Measurements from ENCODE around the gene SERPINC1.

Gene SERPINC1

DNA sequence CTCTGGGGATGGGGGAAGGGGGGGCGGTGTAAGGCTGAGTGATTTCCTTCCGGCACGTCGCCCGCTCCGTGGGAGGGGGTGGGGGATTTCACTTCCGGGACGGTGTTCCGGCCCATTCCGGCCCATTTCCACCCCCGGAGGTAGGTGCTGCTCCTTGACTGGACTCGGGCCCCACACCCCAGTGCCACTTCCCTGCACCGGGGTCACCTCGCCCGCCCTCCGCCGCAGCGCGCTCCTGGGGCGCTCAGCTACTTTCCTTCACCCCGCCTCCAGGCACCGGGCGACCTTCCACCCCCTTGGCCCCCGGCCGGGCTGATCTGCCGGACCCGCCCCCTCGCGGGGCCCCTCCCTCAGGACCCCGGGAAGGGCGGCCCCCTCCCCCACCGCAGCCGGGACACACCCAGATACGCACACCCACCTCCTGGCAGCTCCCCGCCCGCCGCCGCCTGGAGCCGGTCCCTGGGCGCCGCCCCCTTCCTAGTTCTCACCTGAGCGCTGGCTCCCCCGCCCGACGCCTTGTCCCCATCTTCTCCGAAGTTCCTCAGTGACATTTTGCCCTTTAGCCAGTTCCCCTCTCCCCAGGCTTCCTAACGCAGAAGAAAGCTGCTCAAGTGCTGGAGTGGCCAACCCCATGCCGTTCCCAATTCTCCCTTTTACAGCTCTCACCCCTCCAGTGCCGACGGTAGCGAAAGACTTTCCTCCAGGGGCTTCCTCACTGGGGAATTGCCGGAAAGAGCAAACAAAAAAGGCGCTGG, 48.7 kb downstream of the SERPINC1 start, which contains the start of gene ZBTB37:
TSS of gene ZBTB37 (plus strand) at position 115 of the 755 bp plus-strand sequence. CDS start 1,846 bp downstream, outside the sequence.
- DNase-seq (ENCODE audit: low read depth) = peak; percentile 93
- TF ChIP-seq, protein P1, sequence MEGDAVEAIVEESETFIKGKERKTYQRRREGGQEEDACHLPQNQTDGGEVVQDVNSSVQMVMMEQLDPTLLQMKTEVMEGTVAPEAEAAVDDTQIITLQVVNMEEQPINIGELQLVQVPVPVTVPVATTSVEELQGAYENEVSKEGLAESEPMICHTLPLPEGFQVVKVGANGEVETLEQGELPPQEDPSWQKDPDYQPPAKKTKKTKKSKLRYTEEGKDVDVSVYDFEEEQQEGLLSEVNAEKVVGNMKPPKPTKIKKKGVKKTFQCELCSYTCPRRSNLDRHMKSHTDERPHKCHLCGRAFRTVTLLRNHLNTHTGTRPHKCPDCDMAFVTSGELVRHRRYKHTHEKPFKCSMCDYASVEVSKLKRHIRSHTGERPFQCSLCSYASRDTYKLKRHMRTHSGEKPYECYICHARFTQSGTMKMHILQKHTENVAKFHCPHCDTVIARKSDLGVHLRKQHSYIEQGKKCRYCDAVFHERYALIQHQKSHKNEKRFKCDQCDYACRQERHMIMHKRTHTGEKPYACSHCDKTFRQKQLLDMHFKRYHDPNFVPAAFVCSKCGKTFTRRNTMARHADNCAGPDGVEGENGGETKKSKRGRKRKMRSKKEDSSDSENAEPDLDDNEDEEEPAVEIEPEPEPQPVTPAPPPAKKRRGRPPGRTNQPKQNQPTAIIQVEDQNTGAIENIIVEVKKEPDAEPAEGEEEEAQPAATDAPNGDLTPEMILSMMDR (IDR thresholded peaks at IDR 0.05; ENCODE audit: insufficient read depth, low read depth, low read length, missing control alignments) = no peak
- H3K4me3 ChIP-seq (ENCODE audit: low read length) = peak within 1 kb of the TSS; percentile 99

DNA sequence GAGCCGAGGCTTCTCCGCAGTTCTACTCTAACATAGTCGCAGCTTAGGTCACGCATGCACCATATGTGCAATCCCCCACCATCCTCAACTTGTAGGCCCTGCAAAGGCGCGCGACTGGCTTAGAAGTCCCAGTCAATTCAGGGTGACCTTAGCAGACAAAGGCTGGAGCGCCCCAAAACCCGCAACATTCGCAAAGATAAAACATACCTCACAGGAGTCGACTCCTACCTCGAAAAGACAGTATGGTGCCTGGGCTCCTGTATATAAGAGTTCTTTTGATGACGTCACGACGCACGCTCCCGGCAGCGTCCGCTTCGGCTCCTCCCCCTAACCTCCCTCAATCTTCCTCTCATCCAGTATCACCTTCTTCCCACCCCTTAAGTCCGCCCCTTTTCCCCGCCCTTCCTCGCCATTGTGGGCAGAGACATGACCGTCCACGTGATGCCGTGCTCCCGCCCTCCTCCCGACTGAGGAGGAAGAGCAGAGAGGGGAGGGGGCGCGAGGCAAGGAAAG, 49.3 kb downstream of the SERPINC1 start, which contains the start of gene GAS5:
TSS of gene GAS5 (minus strand) at position 237 of the 513 bp plus-strand sequence.
- TF ChIP-seq, protein P1 (IDR thresholded peaks at IDR 0.05; ENCODE audit: insufficient read depth, low read depth, low read length, missing control alignments) = no peak
- peak within 1 kb of the TSS; percentile 99 for H3K4me3 ChIP-seq (ENCODE audit: low read length)
- DNase-seq (ENCODE audit: low read depth) = peak; percentile 100

DNA sequence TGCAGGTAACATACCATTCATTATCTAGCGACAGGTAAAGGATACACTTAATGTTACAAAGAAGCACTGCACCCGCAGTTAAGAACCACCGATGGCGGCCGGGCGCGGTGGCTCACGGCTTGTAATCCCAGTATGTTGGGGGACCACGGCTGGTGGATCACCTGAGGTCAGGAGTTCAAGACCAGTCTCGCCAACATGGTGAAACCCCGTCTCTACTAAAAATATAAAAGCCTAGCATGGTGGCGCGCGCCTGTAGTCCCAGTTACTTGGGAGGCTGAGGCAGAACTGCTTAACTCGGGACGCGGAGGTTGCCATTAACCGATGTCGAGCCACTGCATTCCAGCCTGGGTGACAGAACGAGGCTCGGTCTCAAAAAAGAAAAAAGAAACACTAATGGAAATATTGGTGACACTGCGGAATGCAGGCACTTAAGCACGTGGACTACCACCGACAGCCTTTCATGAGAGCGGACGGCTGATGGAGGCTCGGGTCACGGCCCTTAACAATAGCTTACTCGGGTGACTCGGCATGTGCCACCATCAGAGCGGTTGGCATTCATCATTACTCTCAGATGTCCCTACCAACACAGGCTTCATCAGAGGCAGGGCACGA, 49.9 kb downstream of the SERPINC1 start:
- no peak for DNase-seq (ENCODE audit: low read depth)
- TF ChIP-seq, protein P1 (IDR thresholded peaks at IDR 0.05; ENCODE audit: insufficient read depth, low read depth, low read length, missing control alignments) = no peak
- H3K4me3 ChIP-seq (ENCODE audit: low read length) = peak overlapping the region; percentile 99

DNA sequence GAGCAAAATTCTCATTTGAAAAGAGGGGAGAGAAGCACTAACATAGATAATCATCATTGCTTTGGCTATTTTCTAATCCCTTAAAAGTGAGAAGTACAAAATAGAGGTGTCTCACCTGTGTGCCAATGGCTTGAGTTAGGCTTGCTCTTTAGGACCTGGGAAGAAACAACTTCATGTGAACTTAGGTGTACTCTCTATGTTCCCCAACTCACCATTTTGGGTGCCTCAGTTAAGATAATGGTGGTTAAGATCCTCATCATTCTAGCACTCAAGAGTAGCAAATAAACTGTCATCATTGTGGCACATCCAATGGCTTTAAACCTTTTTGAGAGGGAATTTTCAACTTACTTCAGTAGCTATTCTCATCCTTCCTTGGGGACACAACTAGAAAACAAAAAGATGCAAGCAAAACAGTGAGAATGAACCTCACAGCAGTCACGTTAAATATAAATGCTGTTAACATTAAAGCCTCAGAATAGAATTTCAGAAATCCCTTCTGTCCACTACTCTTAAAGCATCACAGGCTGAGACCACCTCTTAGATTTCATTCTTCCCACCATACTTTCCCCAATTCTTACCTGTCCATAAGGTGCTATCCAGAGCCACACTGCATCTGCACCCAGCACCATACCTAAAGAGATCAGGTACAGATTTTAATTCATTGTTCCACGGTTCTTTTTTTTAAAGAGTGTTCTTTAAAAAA, 50.6 kb downstream of the SERPINC1 start:
- TF ChIP-seq, protein P1 (IDR thresholded peaks at IDR 0.05; ENCODE audit: insufficient read depth, low read depth, low read length, missing control alignments) = no peak
- H3K4me3 ChIP-seq (ENCODE audit: low read length) = peak overlapping the region; percentile 99
- no peak for DNase-seq (ENCODE audit: low read depth)

DNA sequence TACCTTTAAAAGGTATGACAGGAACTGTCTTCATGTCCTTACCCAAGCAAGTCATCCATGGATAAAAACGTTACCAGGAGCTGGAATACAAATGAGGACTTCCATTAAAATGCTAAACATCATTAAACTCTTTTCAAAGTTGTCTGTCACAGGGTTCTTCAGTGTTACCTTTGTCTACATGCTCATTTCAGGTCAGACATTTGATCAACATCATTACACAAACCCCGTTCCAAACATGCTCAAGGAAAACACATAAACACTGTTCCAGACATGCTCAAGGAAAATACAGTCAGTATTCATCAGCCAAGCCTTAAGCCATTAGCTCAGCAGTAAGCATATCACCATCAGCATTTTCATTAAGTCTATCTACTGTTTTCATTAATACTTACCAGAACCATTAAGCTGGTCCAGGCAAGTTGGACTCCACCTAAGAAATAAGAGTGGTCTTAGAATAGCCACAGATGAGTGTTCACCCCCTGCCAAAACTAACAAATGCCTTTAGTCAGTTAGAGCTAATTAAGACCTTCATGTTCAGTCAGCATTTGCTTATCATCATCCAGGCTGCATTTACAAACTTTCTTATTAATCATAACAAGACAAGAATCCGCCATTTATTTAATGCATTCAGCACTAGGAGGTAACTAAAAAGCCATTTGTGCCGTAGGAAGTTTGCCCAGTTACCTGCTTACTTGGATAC, 51.5 kb downstream of the SERPINC1 start:
- TF ChIP-seq, protein P1 (IDR thresholded peaks at IDR 0.05; ENCODE audit: insufficient read depth, low read depth, low read length, missing control alignments) = no peak
- H3K4me3 ChIP-seq (ENCODE audit: low read length) = peak overlapping the region; percentile 99
- no peak for DNase-seq (ENCODE audit: low read depth)

DNA sequence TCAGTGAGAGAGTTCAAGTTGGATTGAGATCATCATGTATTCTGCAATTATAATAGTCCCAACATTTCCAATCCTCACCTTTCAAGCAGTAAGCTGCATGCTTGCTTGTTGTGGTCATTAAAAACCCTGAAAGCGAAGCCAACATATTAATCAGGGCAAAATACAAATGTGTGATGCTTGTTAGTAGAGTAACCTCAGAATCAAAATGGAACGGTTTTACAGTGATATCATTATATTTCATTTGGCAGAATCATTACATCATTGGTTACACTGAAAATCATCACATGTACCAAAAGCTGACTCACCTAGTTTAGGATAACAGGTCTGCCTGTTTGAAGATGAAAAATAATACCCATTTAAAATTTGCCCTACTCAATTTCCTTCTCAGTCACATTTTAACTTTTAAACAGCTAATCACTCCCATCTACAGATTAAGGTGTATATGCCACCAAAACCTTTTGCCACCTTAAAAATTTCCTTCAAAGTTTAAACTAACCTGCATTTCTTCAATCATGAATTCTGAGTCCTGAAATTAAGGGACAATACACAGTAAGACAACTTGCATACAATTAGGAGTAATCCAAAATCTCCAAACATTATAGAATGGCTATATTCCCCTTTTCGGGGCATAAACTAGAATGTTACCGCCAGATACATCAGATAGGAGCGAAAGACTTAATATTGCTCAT, 52.8 kb downstream of the SERPINC1 start:
- peak overlapping the region; percentile 99 for H3K4me3 ChIP-seq (ENCODE audit: low read length)
- no peak for DNase-seq (ENCODE audit: low read depth)
- TF ChIP-seq, protein P1 (IDR thresholded peaks at IDR 0.05; ENCODE audit: insufficient read depth, low read depth, low read length, missing control alignments) = no peak

Data from epithelial cell of esophagus (primary cell).